ENCODE results near the gene RAPGEF3. TPM values are rescaled to one million over a fixed set of nuclear protein-coding genes. Genes with fewer than 3 reads are reported as not detected.

The RAPGEF3 gene
- total and polyA plus RNA-seq, 2 of the 13 experiments (the other 11 are each of a cell fraction or from before 2014, with no cell fraction given): 0.07 TPM

GRCh38 chr12:47731723-47732122 lies 27.0 kb downstream of the RAPGEF3 start:
- TF ChIP-seq ZNF780A (CRISPR knock-in tag; IDR thresholded peaks at IDR 0.05) (no peak), LCORL (IDR thresholded peaks at IDR 0.05) (no peak), LCORL (CRISPR knock-in tag; IDR thresholded peaks at IDR 0.05) (no peak), ELF1 (CRISPR knock-in tag; IDR thresholded peaks at IDR 0.05) (no peak), ZNF557 (CRISPR knock-in tag; IDR thresholded peaks at IDR 0.05) (no peak), MTA3 (CRISPR knock-in tag; IDR thresholded peaks at IDR 0.05) (no peak), ZNF572 (CRISPR knock-in tag; IDR thresholded peaks at IDR 0.05) (no peak), KAT2B (IDR thresholded peaks at IDR 0.05; ENCODE audit: borderline replicate concordance, low read depth, low read length) (no peak), RARG (CRISPR knock-in tag; IDR thresholded peaks at IDR 0.05; ENCODE audit: low read depth) (no peak), REL (CRISPR knock-in tag; conservative IDR thresholded peaks at IDR 0.05) (no peak), HNRNPLL (IDR thresholded peaks at IDR 0.05; ENCODE audit: low read depth, low read length, poor library complexity, severe bottlenecking) (no peak), CREBL2 (CRISPR knock-in tag; IDR thresholded peaks at IDR 0.05; ENCODE audit: borderline replicate concordance) (no peak), SSRP1 (CRISPR knock-in tag; IDR thresholded peaks at IDR 0.05) (no peak), HOXA3 (CRISPR knock-in tag; IDR thresholded peaks at IDR 0.05) (no peak), ZNF768 (CRISPR knock-in tag; IDR thresholded peaks at IDR 0.05) (no peak)
- TF ChIP-seq, protein P1, sequence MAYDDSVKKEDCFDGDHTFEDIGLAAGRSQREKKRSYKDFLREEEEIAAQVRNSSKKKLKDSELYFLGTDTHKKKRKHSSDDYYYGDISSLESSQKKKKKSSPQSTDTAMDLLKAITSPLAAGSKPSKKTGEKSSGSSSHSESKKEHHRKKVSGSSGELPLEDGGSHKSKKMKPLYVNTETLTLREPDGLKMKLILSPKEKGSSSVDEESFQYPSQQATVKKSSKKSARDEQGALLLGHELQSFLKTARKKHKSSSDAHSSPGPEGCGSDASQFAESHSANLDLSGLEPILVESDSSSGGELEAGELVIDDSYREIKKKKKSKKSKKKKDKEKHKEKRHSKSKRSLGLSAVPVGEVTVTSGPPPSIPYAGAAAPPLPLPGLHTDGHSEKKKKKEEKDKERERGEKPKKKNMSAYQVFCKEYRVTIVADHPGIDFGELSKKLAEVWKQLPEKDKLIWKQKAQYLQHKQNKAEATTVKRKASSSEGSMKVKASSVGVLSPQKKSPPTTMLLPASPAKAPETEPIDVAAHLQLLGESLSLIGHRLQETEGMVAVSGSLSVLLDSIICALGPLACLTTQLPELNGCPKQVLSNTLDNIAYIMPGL (CRISPR knock-in tag; IDR thresholded peaks at IDR 0.05; ENCODE audit: borderline replicate concordance in 1 of 2, low read depth in 1 of 2): no peak
- TF ChIP-seq, protein P2, sequence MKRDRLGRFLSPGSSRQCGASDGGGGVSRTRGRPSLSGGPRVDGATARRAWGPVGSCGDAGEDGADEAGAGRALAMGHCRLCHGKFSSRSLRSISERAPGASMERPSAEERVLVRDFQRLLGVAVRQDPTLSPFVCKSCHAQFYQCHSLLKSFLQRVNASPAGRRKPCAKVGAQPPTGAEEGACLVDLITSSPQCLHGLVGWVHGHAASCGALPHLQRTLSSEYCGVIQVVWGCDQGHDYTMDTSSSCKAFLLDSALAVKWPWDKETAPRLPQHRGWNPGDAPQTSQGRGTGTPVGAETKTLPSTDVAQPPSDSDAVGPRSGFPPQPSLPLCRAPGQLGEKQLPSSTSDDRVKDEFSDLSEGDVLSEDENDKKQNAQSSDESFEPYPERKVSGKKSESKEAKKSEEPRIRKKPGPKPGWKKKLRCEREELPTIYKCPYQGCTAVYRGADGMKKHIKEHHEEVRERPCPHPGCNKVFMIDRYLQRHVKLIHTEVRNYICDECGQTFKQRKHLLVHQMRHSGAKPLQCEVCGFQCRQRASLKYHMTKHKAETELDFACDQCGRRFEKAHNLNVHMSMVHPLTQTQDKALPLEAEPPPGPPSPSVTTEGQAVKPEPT (CRISPR knock-in tag; IDR thresholded peaks at IDR 0.05; ENCODE audit: low read depth): no peak
- TF ChIP-seq, protein P3, sequence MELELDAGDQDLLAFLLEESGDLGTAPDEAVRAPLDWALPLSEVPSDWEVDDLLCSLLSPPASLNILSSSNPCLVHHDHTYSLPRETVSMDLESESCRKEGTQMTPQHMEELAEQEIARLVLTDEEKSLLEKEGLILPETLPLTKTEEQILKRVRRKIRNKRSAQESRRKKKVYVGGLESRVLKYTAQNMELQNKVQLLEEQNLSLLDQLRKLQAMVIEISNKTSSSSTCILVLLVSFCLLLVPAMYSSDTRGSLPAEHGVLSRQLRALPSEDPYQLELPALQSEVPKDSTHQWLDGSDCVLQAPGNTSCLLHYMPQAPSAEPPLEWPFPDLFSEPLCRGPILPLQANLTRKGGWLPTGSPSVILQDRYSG (CRISPR knock-in tag; IDR thresholded peaks at IDR 0.05): no peak
- no peak overlapping the region for H3K27ac ChIP-seq (ENCODE audit: extremely low read length, insufficient read depth, low read length)
- H3K79me2 ChIP-seq (ENCODE audit: insufficient read depth, low read length): no peaks in the 10 kb centered on the region
- no peak overlapping the region for H2AFZ ChIP-seq (ENCODE audit: low read length)
- no peaks in the 10 kb centered on the region for H3K9me3 ChIP-seq (ENCODE audit: low read length)
- no peak overlapping the region for H3K4me2 ChIP-seq (ENCODE audit: low read depth, low read length)
- CTCF ChIA-PET (ENCODE audit: low intra/inter-chr PET ratio, low total read pairs): no interaction called here
- H3K4me1 ChIP-seq (ENCODE audit: insufficient read depth, low read length): peaks cover 2% of the 10 kb centered on the region
- no peak overlapping the region for H3K9ac ChIP-seq (ENCODE audit: insufficient read depth, low read depth, low read length)
- no peaks in the 10 kb centered on the region for H4K20me1 ChIP-seq (ENCODE audit: insufficient read depth, low read length)
- H3K4me3 ChIP-seq (replicated peaks in 1 of 3; ENCODE audit: insufficient read depth in 1 of 3, low read depth in 2 of 3, low read length in 3 of 3): no peak overlapping the region
- peaks cover 7 to 13% of the 10 kb centered on the region in 2 experiments; a peak in 4 of 5 replicates for H3K27me3 ChIP-seq (ENCODE audit: control insufficient read depth in 1 of 2, insufficient read depth in 2 of 2, low read length in 2 of 2)
- FAIRE-seq: no peak
- 30% methylated on average over 3 of the region's 5 CpGs for WGBS (ENCODE audit: low lambda C conversion rate)
- POLR2A ChIA-PET: no interaction called here
- DNase-seq (ENCODE audit: low spot score): no peak
- H3K36me3 ChIP-seq (replicated peaks in 1 of 2; ENCODE audit: control insufficient read depth in 1 of 2, insufficient read depth in 2 of 2, low read length in 2 of 2): no peaks in the 10 kb centered on the region
- intact Hi-C loops (cut with micrococcal nuclease; ENCODE audit: unreplicated experiment) (no loop called here), in situ Hi-C loops (cut with HindIII; ENCODE audit: extremely low pct_ligation_motif_present, low pct_unique_long_range_greater_than_20kb) (no loop called here)
- ATAC-seq: no peak
- no TSS peak for BruUV-seq (replicated peaks)
